CD4-positive, alpha-beta T cell treated with Interleukin-2 at 100 ng/mL for 4 hours (primary cell): Measurements from ENCODE around the gene DLX3.
A peak's percentile ranks its signal among the peaks of the same experiment; 100 is the strongest.
"Not testable (repeated sequence)": the region's sequence is repeated elsewhere in the genome, so short reads cannot be mapped to it uniquely, and the experiment has no call there.

ENCODE experiments used
- DNase-seq: peaks from one replicate; pipeline ENCODE4 v3.0.0-alpha.2; 2020; ENCODE audit warnings: low spot score

DLX3 gene

GRCh38 chr17:49995055-49995738 lies at the start of gene DLX3:
Gene DLX3, minus strand, starts transcription at chr17:49995224. Its CDS starts 226 bp downstream, at chr17:49994998.
- DNase-seq = no peak

- no peak for DNase-seq
These were observed 49.5 kb upstream of the DLX3 start for GRCh38 chr17:50044483-50044882.

- DNase-seq = no peak
These were observed 48.5 kb upstream of the DLX3 start for GRCh38 chr17:50043290-50044148.

GRCh38 chr17:50042211-50042610 lies 47.2 kb upstream of the DLX3 start:
- no peak for DNase-seq

GRCh38 chr17:50040496-50040895 lies 45.5 kb upstream of the DLX3 start:
- DNase-seq = not testable (repeated sequence)

GRCh38 chr17:50039058-50039457 lies 44.0 kb upstream of the DLX3 start:
- no peak for DNase-seq

- no peak for DNase-seq
These were observed 42.5 kb upstream of the DLX3 start for GRCh38 chr17:50037321-50038107.

GRCh38 chr17:50036455-50037261 lies 41.6 kb upstream of the DLX3 start:
- no peak for DNase-seq

- DNase-seq = no peak
These were observed 40.9 kb upstream of the DLX3 start for GRCh38 chr17:50035945-50036344.

- no peak for DNase-seq
These were observed 40.4 kb upstream of the DLX3 start for GRCh38 chr17:50035421-50035879.

GRCh38 chr17:50034498-50035364 lies 39.7 kb upstream of the DLX3 start:
- no peak for DNase-seq

GRCh38 chr17:50033316-50033715 lies 38.3 kb upstream of the DLX3 start:
- no peak for DNase-seq

- no peak for DNase-seq
These were observed 34.2 kb upstream of the DLX3 start for GRCh38 chr17:50029185-50029584.

GRCh38 chr17:50028736-50029120 lies 33.7 kb upstream of the DLX3 start:
- no peak for DNase-seq

- no peak for DNase-seq
These were observed 33.1 kb upstream of the DLX3 start for GRCh38 chr17:50027881-50028735.

- no peak for DNase-seq
These were observed 32.3 kb upstream of the DLX3 start for GRCh38 chr17:50027172-50027880.

GRCh38 chr17:50026837-50027171 lies 31.8 kb upstream of the DLX3 start:
- peak; percentile 82 for DNase-seq

GRCh38 chr17:50026046-50026675 lies 31.1 kb upstream of the DLX3 start:
- DNase-seq = no peak

- DNase-seq = no peak
These were observed 29.8 kb upstream of the DLX3 start for GRCh38 chr17:50024808-50025207.
